PC-9 (cell line): ENCODE results near the gene MRPL43.

Experiments used
- CTCF ChIP-seq: fragments of 200-600 bp; sonication (generic); conservative IDR thresholded peaks from 2 replicates; pipeline ENCODE4 v1.6.1; 2017; ENCODE audit warnings: mixed run types, antibody characterized with exemption, mild to moderate bottlenecking, moderate library complexity
- EZH2 ChIP-seq: fragments of 200-600 bp; sonication (generic); IDR thresholded peaks from 2 replicates; pipeline ENCODE4 v1.8.0; 2017; ENCODE audit warnings: antibody characterized with exemption, low read depth

- TF ChIP-seq CTCF (no peak), EZH2 (no peak)
Measured at GRCh38 chr10:101011517-101012423, 24.5 kb upstream of the MRPL43 start.
